Measurements from ENCODE around the gene COL5A1. TPM values are rescaled to one million over a fixed set of nuclear protein-coding genes. Genes with fewer than 3 reads are reported as not detected.

Gene COL5A1
- total RNA-seq, 1 experiment from 2014 or later = 10.6 TPM

DNA sequence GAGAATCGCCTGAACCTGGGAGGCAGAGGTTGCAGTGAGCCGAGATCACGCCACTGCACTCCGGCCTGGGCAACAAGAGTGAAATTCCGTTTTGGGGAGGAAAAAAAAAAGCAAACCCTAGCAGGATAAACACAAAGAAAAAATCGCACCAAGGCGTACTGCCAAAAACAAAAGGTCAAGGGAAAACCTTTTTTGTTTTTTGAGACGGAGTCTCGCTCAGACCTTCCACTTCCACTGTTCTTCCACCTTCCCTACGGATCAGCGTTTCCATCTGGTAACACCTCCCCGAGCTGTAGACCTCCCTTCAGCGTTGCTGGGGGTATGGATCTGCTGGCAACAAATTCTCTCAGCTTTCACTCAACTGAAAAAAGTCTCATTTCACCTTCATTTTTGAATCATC is 218.9 kb downstream of the COL5A1 start:
- TF ChIP-seq EZH2 (IDR thresholded peaks at IDR 0.05; ENCODE audit: low read length, unreplicated experiment) (no peak), EZH2phosphoT487 (IDR thresholded peaks at IDR 0.05; ENCODE audit: borderline replicate concordance, low read length) (no peak)
- TF ChIP-seq, protein P1, sequence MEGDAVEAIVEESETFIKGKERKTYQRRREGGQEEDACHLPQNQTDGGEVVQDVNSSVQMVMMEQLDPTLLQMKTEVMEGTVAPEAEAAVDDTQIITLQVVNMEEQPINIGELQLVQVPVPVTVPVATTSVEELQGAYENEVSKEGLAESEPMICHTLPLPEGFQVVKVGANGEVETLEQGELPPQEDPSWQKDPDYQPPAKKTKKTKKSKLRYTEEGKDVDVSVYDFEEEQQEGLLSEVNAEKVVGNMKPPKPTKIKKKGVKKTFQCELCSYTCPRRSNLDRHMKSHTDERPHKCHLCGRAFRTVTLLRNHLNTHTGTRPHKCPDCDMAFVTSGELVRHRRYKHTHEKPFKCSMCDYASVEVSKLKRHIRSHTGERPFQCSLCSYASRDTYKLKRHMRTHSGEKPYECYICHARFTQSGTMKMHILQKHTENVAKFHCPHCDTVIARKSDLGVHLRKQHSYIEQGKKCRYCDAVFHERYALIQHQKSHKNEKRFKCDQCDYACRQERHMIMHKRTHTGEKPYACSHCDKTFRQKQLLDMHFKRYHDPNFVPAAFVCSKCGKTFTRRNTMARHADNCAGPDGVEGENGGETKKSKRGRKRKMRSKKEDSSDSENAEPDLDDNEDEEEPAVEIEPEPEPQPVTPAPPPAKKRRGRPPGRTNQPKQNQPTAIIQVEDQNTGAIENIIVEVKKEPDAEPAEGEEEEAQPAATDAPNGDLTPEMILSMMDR (conservative IDR thresholded peaks at IDR 0.05; ENCODE audit: low read depth, low read length) = no peak
- no peak for ATAC-seq
- Histone ChIP-seq H3K36me3 (ENCODE audit: low read depth, low read length) (no peaks in the 10 kb centered on the region), H3K4me1 (ENCODE audit: insufficient read depth, low read length) (no peaks in the 10 kb centered on the region), H3F3A (ENCODE audit: low read length, unreplicated experiment) (no peaks in the 10 kb centered on the region), H3K4me2 (ENCODE audit: low read length) (no peak overlapping the region), H3K9me3 (ENCODE audit: low read length) (no peaks in the 10 kb centered on the region), H3K27me3 (ENCODE audit: low read length) (no peaks in the 10 kb centered on the region), H3K9ac (ENCODE audit: low read length) (no peak overlapping the region), H3K9me2 (replicated peaks; ENCODE audit: low read length) (no peaks in the 10 kb centered on the region), H3K4me3 (ENCODE audit: low read length) (no peak overlapping the region), H4K20me1 (ENCODE audit: low read length) (no peaks in the 10 kb centered on the region), H2AFZ (ENCODE audit: low read length) (no peak overlapping the region), H3K27ac (ENCODE audit: low read length) (no peak overlapping the region), H3K79me2 (ENCODE audit: low read length) (no peaks in the 10 kb centered on the region)
- ChIA-PET POLR2A (ENCODE audit: unreplicated experiment) (no interaction called here), CTCF (no interaction called here)
- intact Hi-C loops (cut with micrococcal nuclease) = no loop called here
- no TSS peak for BruUV-seq (replicated peaks)
- DNase-seq = no peak

- Histone ChIP-seq H3K9me3 (ENCODE audit: low read length) (no peaks in the 10 kb centered on the region), H3K4me3 (ENCODE audit: low read length) (no peak overlapping the region), H3K4me2 (ENCODE audit: low read length) (no peak overlapping the region), H2AFZ (ENCODE audit: low read length) (no peak overlapping the region), H3K4me1 (ENCODE audit: insufficient read depth, low read length) (no peaks in the 10 kb centered on the region), H3K9me2 (replicated peaks; ENCODE audit: low read length) (no peaks in the 10 kb centered on the region), H3K27me3 (ENCODE audit: low read length) (no peaks in the 10 kb centered on the region), H3K27ac (ENCODE audit: low read length) (no peak overlapping the region), H3K9ac (ENCODE audit: low read length) (no peak overlapping the region), H4K20me1 (ENCODE audit: low read length) (no peaks in the 10 kb centered on the region), H3K36me3 (ENCODE audit: low read depth, low read length) (no peaks in the 10 kb centered on the region), H3F3A (ENCODE audit: low read length, unreplicated experiment) (no peaks in the 10 kb centered on the region), H3K79me2 (ENCODE audit: low read length) (no peaks in the 10 kb centered on the region)
- DNase-seq (no peak), ATAC-seq (no peak)
- TF ChIP-seq EZH2phosphoT487 (IDR thresholded peaks at IDR 0.05; ENCODE audit: borderline replicate concordance, low read length) (no peak), EZH2 (IDR thresholded peaks at IDR 0.05; ENCODE audit: low read length, unreplicated experiment) (no peak)
- TF ChIP-seq, protein P1 (conservative IDR thresholded peaks at IDR 0.05; ENCODE audit: low read depth, low read length) = no peak
- POLR2A ChIA-PET (ENCODE audit: unreplicated experiment) = no interaction called here
- BruUV-seq (replicated peaks) = no TSS peak
- intact Hi-C loops (cut with micrococcal nuclease) = no loop called here
- CTCF ChIA-PET = no interaction called here
Observed at GRCh38 chr9:134861595-134862334, 220.2 kb downstream of the COL5A1 start.

- ChIA-PET POLR2A (ENCODE audit: unreplicated experiment) (no interaction called here), CTCF (no interaction called here)
- H3F3A ChIP-seq (ENCODE audit: low read length, unreplicated experiment) = no peaks in the 10 kb centered on the region
- intact Hi-C loops (cut with micrococcal nuclease) = no loop called here
- no peaks in the 10 kb centered on the region for H3K36me3 ChIP-seq (ENCODE audit: low read depth, low read length)
- H4K20me1 ChIP-seq (ENCODE audit: low read length) = no peaks in the 10 kb centered on the region
- ATAC-seq = no peak
- no peak overlapping the region for H3K9ac ChIP-seq (ENCODE audit: low read length)
- BruUV-seq (replicated peaks) = no TSS peak
- no peak for DNase-seq
- H3K27me3 ChIP-seq (ENCODE audit: low read length) = no peaks in the 10 kb centered on the region
- H3K79me2 ChIP-seq (ENCODE audit: low read length) = no peaks in the 10 kb centered on the region
- no peaks in the 10 kb centered on the region for H3K4me1 ChIP-seq (ENCODE audit: insufficient read depth, low read length)
- TF ChIP-seq, protein P1 (conservative IDR thresholded peaks at IDR 0.05; ENCODE audit: low read depth, low read length) = no peak
- no peak for TF ChIP-seq EZH2phosphoT487 (IDR thresholded peaks at IDR 0.05; ENCODE audit: borderline replicate concordance, low read length)
- TF ChIP-seq EZH2 (IDR thresholded peaks at IDR 0.05; ENCODE audit: low read length, unreplicated experiment) = no peak
- no peak overlapping the region for H2AFZ ChIP-seq (ENCODE audit: low read length)
- H3K4me3 ChIP-seq (ENCODE audit: low read length) = no peak overlapping the region
- no peaks in the 10 kb centered on the region for H3K9me3 ChIP-seq (ENCODE audit: low read length)
- no peak overlapping the region for H3K4me2 ChIP-seq (ENCODE audit: low read length)
- H3K9me2 ChIP-seq (replicated peaks; ENCODE audit: low read length) = no peaks in the 10 kb centered on the region
- H3K27ac ChIP-seq (ENCODE audit: low read length) = no peak overlapping the region
Observed at GRCh38 chr9:134863306-134863902, 221.8 kb downstream of the COL5A1 start.
